SHP77 treated with DMSO at 0.1 percent for 48 hours (cell line): ENCODE measurements around the gene YAP1.

Experiments used
- DNase-seq: peaks from one replicate; lab custom pipeline; 2025; lab: John Stamatoyannopoulos, UW

YAP1 gene

DNA sequence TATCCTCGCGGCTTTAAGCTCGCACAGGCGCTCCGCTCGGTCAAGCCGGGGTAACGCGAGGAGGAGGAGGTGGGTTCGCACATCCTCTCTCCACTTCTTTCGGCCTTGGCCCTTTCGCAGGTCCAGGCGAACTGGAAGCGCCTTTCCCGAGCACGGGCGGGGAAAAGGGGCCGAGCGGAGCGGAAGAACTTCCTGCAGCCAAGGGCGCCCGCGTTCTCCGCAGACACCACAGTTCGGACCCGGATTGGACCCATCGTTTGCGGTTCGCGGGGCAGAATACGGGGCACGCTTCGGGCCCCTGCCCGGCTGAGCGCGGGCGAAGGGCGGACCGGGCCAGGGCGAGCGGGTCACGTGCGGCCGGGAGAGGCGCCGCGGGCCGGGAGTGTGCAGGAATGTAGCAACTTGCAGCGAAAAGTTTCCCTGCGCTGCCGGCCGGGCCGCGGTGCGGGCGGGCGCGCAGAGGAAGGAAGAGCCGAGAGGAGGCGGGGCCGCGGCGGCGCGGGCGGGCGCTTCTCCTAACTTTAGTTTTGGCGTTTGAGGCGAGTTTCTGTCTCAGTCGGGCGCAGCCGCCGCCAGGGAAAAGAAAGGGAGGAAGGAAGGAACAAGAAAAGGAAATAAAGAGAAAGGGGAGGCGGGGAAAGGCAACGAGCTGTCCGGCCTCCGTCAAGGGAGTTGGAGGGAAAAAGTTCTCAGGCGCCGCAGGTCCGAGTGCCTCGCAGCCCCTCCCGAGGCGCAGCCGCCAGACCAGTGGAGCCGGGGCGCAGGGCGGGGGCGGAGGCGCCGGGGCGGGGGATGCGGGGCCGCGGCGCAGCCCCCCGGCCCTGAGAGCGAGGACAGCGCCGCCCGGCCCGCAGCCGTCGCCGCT, at the start of gene YAP1:
YAP1 (plus strand) TSS at position 552 of the 865 bp plus-strand sequence. CDS start 402 bp downstream, outside the sequence.
- no peak for DNase-seq

DNA sequence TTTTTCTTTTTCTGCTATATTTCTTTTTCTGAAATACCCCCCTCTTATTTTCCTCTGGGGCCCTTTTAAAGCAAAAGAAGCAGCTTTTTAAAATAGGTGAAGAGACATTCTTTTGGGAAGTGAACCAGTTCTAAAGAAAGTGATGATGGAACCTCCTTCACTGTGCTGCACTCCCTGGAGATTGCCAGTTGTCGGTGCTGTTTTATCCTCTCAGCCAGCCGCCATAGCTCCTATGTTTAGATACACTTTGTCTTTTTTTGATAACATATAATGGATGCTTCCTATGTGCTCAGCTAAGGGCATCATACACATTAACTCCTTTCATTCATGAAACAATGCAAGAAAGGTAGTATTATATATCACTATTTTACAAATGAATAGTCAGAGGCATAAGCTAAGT, 49.0 kb upstream of the YAP1 start:
- DNase-seq, result no peak

DNA sequence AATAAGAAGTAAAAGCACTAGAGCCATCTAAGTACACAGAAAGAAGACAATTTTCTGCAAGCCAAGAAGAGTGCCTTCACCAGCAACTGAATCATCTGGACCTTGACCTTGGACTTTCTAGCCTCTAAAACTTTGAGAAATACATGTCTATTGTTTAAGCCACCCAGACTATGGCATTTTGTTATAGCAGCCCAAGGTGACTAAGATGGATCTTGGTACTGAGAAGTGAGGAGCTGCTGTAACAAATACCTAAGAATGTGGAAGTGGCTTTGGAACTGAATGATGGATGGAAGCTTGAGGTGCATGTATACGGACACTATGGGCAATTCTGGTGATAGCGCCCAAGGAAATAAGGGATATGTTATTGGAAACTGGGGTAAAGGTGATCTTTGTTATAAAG, 48.1 kb upstream of the YAP1 start:
- no peak for DNase-seq

DNA sequence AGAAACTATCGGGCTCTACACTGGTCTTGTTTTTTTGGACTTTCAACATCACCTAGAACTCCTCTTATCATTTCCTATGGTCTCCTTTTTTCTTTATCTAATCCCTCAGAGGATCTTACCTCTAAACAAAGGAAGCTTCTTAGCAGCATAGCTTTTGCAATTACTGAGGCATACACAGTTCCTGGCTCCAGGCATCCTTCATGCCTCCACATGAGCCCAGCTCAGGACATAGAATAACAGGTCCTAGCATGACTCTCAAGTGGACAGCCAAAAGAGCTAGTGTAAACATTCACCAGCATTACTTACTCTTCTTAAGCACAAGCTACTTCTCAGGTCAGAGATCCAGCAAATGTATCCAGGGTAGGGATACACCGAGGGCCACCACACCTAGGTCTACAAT, 45.9 kb upstream of the YAP1 start:
- DNase-seq, result no peak

DNA sequence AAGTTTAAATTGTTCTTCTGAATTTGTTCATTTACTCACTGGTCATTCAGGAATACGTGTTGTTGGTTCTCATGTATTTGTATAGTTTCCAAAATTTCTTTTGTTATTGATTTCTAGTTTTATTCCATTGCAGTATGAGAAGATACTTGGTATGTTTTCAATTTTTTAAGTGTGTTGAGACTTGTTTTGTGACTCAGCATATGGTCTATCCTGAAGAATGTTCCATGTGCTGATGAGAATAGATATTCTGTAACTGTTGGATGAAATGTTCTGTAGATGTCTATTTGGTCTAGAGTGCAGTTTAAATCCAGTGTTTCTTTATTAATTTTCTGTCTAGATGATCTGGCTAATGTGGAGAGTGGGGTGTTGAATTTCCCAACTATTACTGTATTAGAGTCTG, 39.5 kb upstream of the YAP1 start:
- DNase-seq, result no peak

DNA sequence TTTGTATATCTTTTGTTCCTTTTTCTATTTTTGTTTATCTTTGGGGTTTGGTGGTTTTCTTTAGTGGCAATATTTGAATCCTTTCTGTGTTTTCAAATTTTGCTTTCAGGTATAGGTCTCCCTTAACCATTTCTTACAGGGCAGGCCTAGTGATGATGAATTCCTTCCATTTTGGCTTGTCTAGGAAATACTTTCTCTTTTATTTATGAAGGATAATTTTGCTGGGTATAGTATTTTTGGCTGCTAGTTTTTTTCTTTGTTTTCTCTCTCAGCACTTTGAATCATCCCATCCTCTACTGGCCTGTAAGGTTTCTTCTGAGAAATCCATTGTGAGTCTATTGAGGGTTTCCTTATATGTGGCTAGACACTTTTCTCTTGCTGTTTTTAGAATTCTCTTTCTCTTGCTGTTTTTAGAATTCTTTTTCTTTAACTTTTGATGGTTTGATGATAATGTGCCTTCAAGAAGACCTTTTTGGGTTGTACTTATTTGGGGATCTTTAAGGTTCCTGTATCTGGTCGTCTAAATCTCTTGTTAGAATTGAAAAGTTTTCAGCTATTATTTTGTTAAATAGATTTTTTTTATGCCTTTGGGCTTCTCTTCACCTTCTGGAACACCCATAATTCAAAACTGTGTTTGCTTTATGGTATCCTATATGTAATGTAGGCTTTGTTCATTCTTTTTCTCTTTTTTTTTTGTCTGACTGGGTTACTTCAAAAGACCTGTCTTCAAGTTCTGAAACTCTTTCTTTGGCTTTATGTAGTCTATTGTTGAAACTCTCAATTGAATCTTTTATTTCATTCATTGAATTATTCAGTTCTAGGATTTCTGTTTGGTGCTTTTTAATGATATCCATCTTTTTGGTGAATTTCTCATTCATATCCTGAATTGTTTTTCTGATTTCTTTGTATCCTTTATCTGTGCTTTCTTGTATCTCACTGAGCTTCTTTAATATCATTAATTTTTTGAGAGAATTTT, 38.5 kb upstream of the YAP1 start:
- no peak for DNase-seq

DNA sequence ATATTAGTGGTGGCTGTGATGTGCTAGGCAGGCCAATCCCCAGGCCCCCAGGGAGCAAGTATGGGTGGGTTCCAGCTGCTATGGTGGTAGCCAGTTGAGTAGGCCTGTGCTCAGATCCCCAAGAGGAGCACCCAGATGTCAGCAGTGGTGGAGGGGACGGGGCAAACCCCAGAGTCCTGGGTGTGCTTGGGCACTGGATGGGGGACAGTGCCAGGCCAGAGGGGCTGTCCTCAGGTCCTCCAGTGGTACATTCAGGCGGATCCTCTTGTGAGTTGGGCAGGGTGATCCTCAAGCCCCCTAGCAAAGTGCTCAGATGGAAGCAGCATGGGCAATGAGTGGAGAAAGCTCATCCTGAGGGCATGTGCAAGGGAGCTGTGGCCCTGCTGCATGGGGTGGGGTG, 37.0 kb upstream of the YAP1 start:
- DNase-seq, result no peak

DNA sequence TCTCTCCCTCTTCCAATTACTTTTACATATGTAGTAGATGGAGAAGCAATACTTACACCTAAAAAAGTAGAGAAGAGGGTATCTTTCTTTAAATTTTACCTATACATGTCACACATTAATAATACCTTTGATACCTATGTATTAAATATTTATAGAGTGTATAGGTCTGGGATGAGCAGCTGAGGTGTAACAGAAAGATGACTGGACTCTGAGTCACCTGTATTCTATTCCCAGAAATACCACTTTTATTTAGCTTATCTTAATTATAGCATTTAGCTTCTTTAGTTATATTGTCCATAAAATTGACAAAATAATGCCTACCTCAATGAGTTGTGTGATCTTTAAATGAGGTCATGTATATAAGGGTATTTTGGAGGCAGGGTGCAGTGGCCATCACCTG, 30.6 kb upstream of the YAP1 start:
- DNase-seq, result no peak

DNA sequence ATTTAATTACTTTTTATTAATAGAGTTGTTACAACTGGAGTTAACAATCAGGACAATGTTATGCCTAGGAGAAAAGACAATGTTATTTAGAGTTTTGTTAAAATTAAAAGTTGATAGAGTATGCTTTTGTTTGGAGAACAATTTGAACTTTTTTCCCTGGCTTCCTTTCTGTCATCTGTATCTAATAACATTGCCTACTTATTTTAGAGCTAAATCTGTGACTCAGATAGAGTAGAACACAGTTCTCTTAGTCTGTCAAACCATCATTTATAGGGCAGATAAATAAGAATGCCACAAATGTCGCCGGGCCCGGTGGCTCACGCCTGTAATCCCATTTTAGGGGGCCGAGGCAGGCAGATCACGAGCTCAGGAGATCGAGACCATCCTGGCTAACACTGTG, 28.9 kb upstream of the YAP1 start:
- no peak for DNase-seq

DNA sequence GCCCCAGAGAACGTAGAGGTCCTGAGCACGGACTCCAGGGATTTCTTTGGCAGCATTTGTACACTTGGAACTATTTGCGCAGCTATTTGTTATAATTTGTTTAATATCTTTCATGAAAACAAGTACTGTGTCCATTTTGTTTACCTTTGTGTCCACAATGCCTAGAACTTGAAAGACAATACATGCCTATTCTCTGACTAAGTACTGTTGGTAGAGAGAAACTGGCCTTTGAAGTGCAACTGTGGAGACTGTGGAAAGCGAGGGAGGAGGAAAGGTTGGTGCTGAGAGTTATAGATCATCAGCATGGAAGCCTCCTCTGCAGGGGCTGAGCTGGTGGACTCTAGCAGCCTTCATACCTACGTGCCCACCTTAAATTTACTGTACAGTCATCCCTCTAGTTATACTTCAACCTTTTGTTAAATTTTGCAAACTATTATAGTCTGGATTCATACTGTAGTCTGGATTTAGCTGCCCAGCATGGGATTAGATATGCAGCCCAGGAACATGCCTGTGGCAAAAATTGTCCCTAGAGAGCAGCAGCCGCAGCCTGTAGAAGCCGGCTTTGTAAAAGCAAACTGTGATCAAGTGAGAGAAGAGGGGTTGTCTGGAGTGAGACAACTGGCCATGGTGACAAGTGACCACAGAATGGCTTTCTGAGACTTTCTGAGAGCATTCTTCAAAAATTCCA, 24.2 kb upstream of the YAP1 start:
- no peak for DNase-seq

DNA sequence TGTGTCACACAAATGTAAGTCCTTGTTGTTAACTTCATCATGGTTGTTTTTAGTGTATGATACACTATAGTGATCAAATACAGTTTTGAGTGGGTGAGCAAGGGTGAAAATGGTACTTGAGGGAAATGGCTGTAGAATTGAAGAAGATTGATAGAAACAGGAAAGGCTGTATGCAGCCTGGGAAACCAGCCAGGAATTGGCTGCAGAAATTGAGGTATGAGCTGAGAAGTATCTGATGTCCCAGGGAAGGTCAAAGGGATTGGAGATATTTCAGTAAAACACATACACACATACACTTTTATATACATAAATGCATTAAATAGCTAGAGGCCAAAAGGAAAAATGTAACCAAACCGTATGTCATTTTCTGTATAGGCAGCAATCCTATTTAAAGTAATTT, 13.1 kb upstream of the YAP1 start:
- DNase-seq, result no peak

DNA sequence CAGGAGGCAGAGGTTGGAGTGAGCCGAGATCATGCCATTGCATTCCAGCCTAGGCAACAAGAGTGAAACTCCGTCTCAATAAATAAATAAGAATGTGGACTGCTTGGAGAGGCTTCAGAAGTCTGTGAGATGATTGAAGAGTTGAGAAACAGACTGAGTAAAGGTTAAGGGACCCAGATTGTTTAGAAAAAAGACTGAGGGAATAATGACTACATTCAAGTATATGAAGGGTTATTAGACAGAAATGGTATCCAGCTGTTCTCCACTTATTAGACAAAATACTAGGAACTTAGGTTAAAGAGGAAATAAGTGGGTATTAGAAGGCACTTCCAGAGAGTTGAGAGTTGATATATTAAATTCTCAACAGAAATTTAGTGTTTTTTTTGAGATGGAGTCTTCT, 10.5 kb upstream of the YAP1 start:
- no peak for DNase-seq

DNA sequence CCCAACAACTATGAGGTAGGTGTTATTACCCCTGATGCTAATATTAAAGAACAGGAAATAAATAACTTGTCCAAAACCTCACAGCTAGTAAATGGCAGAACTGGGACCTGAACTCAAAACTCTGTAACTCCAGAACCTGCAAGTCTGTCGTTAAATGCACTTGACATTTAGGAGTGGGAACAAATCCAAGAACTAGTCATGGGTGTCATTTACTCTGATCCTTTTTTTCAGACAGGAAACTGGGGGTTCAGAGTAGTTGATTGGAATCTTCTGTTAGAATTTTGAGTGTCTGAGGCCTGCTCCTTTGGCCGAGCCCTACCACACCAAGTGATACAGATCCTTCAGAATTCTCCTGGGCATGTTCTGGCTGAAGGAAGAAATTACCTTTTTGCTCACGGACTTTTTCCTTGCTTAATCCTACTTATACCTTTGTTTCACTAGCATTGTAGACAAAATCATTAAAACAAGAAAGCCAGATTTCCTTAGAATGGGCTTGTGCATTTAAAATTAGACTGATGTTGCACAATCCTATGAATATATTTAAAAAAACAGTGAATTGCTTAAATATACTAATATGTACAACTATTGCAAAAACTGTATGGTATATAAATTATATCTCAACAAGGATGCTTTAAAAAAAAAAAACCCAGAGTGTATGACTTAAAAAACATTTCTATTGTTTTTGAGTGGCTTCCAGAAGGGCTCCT, 1.4 kb upstream of the YAP1 start:
- no peak for DNase-seq

DNA sequence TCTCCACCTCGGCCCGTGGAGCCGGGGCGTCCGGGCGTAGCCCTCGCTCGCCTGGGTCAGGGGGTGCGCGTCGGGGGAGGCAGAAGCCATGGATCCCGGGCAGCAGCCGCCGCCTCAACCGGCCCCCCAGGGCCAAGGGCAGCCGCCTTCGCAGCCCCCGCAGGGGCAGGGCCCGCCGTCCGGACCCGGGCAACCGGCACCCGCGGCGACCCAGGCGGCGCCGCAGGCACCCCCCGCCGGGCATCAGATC, 439 bp downstream of the YAP1 start:
- DNase-seq, result no peak

DNA sequence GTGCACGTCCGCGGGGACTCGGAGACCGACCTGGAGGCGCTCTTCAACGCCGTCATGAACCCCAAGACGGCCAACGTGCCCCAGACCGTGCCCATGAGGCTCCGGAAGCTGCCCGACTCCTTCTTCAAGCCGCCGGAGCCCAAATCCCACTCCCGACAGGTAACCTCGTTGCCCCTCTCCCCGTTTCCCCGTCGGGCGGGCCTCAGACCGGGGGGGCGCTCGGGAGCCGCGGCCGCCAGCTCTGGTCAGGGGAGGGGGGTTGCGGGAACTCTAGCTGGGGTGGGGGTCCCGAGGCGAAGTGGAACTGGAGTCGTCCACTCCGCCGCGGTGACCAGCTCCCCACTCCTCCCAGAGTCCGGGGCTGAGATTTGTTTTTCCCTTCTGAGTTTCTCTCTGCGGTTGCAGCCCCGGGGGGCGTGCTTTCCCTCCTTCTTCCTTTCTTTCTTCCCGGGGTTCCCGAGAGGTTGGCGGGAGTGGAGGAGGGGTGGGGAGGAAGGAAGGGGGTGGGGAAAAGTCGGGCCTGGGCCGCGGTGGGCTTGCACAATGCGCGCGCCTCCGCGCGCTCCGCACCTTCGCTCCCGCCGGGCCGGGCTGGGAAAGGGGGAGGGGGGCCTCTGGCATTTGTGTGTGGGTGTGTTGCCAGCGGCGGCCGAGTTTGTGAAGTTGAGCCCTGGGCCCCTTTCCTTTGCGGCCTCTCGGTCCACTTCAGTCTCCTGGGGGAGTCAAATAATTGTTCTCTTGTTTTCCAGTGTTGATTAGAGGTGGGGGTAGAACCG, 952 bp downstream of the YAP1 start:
- no peak for DNase-seq

DNA sequence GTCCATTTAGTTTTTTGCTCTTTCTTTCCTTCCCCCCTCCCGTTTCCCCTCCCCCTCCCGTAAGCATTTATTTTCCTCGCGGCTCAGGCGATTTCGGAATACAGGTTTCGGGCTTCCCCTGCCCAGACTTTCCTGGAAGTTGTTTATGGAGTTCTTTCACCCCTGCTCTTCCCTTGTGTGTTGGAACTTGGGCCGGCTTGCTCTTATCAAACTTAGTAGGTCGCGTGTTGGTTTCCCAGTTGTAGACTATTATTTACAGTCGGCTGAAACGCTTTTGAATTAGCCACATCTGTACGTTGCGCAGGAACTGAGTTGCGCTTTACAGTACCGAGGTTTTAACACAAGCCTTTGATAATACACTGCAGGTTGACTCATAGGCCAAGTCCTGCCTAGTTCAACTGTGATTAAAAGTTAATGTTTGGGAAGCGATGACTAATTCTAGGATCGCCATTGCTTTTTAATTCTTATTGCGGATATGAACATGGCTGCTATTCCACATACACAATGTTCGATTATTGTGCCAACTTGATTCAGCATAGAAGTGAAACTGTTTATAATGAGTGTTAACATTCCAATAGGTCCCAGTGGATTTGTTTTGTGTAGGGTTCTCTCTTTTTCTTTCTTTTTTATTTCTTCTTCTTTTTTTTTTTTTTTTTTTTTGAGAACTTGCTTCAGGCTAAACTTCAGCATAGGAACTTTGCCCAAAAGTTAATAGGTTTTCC, 1.7 kb downstream of the YAP1 start:
- no peak for DNase-seq

DNA sequence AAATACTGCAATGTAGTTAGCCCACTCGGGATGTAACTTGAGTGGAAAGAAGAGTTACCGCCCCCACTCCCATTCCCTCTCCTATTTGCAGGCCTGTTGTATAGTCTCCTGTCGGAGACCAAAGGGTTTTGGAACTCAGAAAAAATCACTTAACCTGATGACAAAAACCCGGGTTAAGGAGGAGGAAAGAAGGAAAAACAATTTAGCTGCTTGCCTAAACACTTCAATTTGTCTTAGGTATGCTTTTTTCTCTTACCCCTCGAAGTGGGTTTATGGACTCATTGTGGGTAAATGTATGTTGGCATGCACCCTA, 2.2 kb downstream of the YAP1 start:
- DNase-seq, result no peak

DNA sequence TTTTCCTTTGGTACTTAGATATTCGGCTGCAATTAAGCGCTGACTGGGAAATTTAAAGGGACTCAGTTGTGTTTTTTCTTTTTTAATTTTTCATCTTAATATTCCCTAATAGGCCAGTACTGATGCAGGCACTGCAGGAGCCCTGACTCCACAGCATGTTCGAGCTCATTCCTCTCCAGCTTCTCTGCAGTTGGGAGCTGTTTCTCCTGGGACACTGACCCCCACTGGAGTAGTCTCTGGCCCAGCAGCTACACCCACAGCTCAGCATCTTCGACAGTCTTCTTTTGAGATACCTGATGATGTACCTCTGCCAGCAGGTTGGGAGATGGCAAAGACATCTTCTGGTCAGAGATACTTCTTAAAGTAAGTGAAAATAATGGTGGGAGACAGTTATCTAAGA, 3.8 kb downstream of the YAP1 start:
- no peak for DNase-seq

DNA sequence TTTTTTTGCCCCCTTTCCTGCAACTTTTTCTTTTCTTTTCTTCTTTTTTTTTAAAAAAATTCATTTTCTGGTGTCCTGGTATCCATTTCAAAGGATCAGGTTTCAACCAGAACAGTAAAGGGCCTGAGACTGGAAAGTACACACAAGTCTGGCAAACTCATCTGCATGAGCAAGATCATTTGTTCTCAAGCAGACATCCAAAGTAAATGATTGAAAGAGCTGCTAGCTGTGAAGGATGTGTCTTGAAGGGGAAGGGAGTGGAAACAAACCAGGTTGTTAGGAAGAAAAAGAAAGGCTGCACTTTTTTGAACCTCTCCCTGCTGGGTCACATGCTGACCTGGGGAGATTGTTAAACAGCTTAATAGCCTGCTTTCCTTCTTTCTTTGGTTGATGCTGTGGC, 5.3 kb downstream of the YAP1 start:
- DNase-seq, result no peak

DNA sequence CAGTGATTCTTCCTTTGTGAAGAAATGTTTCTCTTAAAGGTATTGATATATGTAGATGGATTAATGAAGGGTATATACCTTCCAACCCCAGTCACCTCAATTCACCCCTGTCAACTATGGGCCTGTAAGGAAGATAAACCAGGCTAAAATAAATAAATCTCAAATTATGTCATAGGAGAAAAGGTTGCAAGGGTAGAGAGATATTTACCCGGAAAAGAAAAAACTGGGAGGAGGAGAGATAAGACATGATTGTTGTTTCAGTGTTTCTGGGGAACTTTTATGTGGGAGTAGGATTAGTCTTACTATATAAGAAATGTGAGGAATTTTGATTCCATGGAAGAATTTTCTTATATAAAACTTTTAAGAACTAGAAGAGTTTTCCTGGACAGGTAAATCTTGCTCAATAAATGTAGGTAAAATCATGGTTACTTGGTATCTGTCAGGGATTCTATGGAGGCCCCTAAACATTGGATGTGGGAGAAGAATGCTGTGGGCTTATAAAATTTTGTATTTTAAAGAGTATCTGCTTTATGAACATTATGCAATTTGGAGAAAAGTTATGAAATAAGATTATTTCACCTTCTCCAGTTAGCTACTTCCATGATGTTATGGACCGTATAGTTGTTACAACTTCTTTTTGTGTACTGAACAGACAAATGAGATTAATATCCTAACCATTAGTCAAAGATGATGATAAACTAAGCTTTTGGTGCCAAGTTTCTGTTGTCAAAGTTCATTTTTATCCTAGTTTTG, 6.4 kb downstream of the YAP1 start:
- no peak for DNase-seq
